Nephron (organoid): ENCODE results near the gene PRR5L.

Experiments used
- H3K27ac Mint-ChIP-seq, 3 experiments: 2 replicates each; pipeline ENCODE4 v1.8.0; 2020; ENCODE audit warnings: mixed read lengths in 3 of 3, mild to moderate bottlenecking in 2 of 3, moderate library complexity in 1 of 3
- H3K27me3 Mint-ChIP-seq: 2 replicates; pipeline ENCODE4 v1.8.0; 2021; ENCODE audit warnings: low read depth, mild to moderate bottlenecking, moderate library complexity, mixed read lengths
- H3K36me3 Mint-ChIP-seq: 2 replicates; pipeline ENCODE4 v1.8.0; 2020; ENCODE audit warnings: low read depth, mixed read lengths
- H3K4me1 Mint-ChIP-seq: 2 replicates; pipeline ENCODE4 v1.8.0; 2020; ENCODE audit warnings: mixed read lengths
- H3K4me3 Mint-ChIP-seq, 3 experiments: 2 replicates each; pipeline ENCODE4 v1.8.0; 2020; ENCODE audit warnings: mild to moderate bottlenecking in 3 of 3, mixed read lengths in 3 of 3, moderate library complexity in 2 of 3
- H3K9me3 Mint-ChIP-seq: 2 replicates; pipeline ENCODE4 v1.8.0; 2020; ENCODE audit warnings: mixed read lengths
- CTCF ChIP-seq, 3 experiments: fragments of 200-600 bp; sonication (generic); IDR thresholded peaks; one replicate each; pipeline ENCODE4 v1.5.0; 2021; ENCODE audit warnings: antibody characterized with exemption in 3 of 3; ENCODE audit not compliant: unreplicated experiment in 3 of 3

The PRR5L gene

GRCh38 chr11:36400766-36401455 is 104.8 kb downstream of the PRR5L start:
- peaks cover 6% of the 10 kb centered on the region for H3K36me3 Mint-ChIP-seq
- H3K4me3 Mint-ChIP-seq = no peak overlapping the region
- no peak for TF ChIP-seq CTCF (IDR thresholded peaks at IDR 0.05; ENCODE audit: unreplicated experiment in 3 of 3)
- H3K4me1 Mint-ChIP-seq = no peaks in the 10 kb centered on the region
- no peak overlapping the region for H3K27ac Mint-ChIP-seq
- H3K9me3 Mint-ChIP-seq = no peaks in the 10 kb centered on the region
- peaks cover 3% of the 10 kb centered on the region for H3K27me3 Mint-ChIP-seq

GRCh38 chr11:36402568-36403170 is 106.6 kb downstream of the PRR5L start:
- peaks cover 13% of the 10 kb centered on the region for H3K36me3 Mint-ChIP-seq
- H3K27ac Mint-ChIP-seq = no peak overlapping the region
- no peak for TF ChIP-seq CTCF (IDR thresholded peaks at IDR 0.05; ENCODE audit: unreplicated experiment in 3 of 3)
- H3K27me3 Mint-ChIP-seq = peaks cover 8% of the 10 kb centered on the region
- H3K4me3 Mint-ChIP-seq = no peak overlapping the region
- H3K9me3 Mint-ChIP-seq = no peaks in the 10 kb centered on the region
- H3K4me1 Mint-ChIP-seq = no peaks in the 10 kb centered on the region

- Mint-ChIP-seq H3K9me3 (no peaks in the 10 kb centered on the region), H3K27ac (peak overlapping the region in 1 of 3 experiments; percentile 6), H3K36me3 (peaks cover 13% of the 10 kb centered on the region), H3K4me3 (no peak overlapping the region), H3K27me3 (peaks cover 5% of the 10 kb centered on the region), H3K4me1 (peaks cover 3% of the 10 kb centered on the region)
- TF ChIP-seq CTCF (IDR thresholded peaks at IDR 0.05; ENCODE audit: unreplicated experiment in 3 of 3) = no peak
Measured at GRCh38 chr11:36403661-36404060, 107.6 kb downstream of the PRR5L start.

GRCh38 chr11:36404831-36405230 is 108.7 kb downstream of the PRR5L start:
- no peak overlapping the region for H3K27ac Mint-ChIP-seq
- TF ChIP-seq CTCF (IDR thresholded peaks at IDR 0.05; ENCODE audit: unreplicated experiment in 3 of 3) = no peak
- H3K36me3 Mint-ChIP-seq = peaks cover 12% of the 10 kb centered on the region
- H3K27me3 Mint-ChIP-seq = peaks cover 9% of the 10 kb centered on the region
- H3K4me3 Mint-ChIP-seq = no peak overlapping the region
- peaks cover 12% of the 10 kb centered on the region for H3K4me1 Mint-ChIP-seq
- H3K9me3 Mint-ChIP-seq = no peaks in the 10 kb centered on the region

- H3K27me3 Mint-ChIP-seq = peaks cover 9% of the 10 kb centered on the region
- no peak overlapping the region for H3K27ac Mint-ChIP-seq
- TF ChIP-seq CTCF (IDR thresholded peaks at IDR 0.05; ENCODE audit: unreplicated experiment in 3 of 3) = no peak
- H3K9me3 Mint-ChIP-seq = no peaks in the 10 kb centered on the region
- no peak overlapping the region for H3K4me3 Mint-ChIP-seq
- peaks cover 12% of the 10 kb centered on the region for H3K4me1 Mint-ChIP-seq
- H3K36me3 Mint-ChIP-seq = peaks cover 10% of the 10 kb centered on the region
Measured at GRCh38 chr11:36405585-36406367, 109.7 kb downstream of the PRR5L start.
